NT2/D1 (cell line): Measurements from ENCODE around the gene RASD2.

Experiments
- SUZ12 ChIP-seq: IDR thresholded peaks from 2 replicates; pipeline ENCODE4 v1.6.1; 2011; ENCODE audit not compliant: insufficient read length, insufficient read depth; ENCODE audit errors: extremely low read depth
- YY1 ChIP-seq: IDR thresholded peaks from 2 replicates; pipeline ENCODE4 v1.6.1; 2011; ENCODE audit not compliant: insufficient read length, insufficient read depth
- ZNF274 ChIP-seq: IDR thresholded peaks from 2 replicates; pipeline ENCODE4 v1.6.1; 2011; ENCODE audit warnings: mild to moderate bottlenecking, low read depth, low read length

- TF ChIP-seq ZNF274, result no peak
- TF ChIP-seq YY1, result no peak
- no peak for TF ChIP-seq SUZ12
These were observed 11.7 kb upstream of the RASD2 start for GRCh38 chr22:35528927-35529326.
